ENCODE measurements around the gene MRPS18B.
"Not testable (repeated sequence)": the region's sequence is repeated elsewhere in the genome, so short reads cannot be mapped to it uniquely, and the experiment has no call there.

DNA sequence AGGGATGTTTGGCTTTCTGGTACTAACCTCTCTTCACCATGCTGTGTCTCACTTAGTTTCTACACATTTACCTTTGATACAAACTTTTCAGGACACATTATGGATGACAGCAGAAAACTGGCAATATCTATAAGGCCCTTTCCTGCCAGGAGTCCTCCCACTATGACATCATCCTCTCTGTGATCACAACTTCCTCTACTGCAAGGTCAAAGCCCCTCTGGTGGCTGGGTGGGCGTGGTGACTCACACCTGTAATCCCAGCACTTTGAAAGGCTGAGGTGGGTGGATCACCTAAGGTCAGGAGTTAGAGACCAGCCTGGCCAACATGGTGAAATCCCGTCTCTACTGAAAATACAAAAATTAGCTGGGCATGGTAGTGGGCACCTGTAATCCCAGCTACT lies 48.7 kb downstream of the MRPS18B start:
- TF ChIP-seq POLR2A (IDR thresholded peaks at IDR 0.05; ENCODE audit: low read length); GATA1 (IDR thresholded peaks at IDR 0.05; ENCODE audit: low read depth, low read length): not testable (repeated sequence)

Data from erythroblast (primary cell).